Liver (tissue), 9 donors: Measurements from ENCODE around the gene MAPKAP1. TPM values are rescaled to one million over a fixed set of nuclear protein-coding genes. Genes with fewer than 3 reads are reported as not detected.

Experiments
- DNase-seq: peaks from one replicate; pipeline ENCODE4 v3.0.0-alpha.2; 2017; ENCODE audit warnings: low spot score
- H3K27ac ChIP-seq, 2 donors: one replicate each; pipeline ENCODE4 v1.7.0; 2013; ENCODE audit warnings: inconsistent platforms in 2 of 2, low read length in 2 of 2, control low read depth in 1 of 2, low read depth in 1 of 2, mild to moderate bottlenecking in 1 of 2
- H3K27me3 ChIP-seq, 4 donors: one replicate each; pipeline versions ENCODE4 v1.6.1 to v1.7.0; 2013; ENCODE audit warnings: low read length in 3 of 4, inconsistent platforms in 1 of 4, mild to moderate bottlenecking in 1 of 4, moderate library complexity in 1 of 4; ENCODE audit not compliant: control insufficient read depth in 4 of 4, insufficient read depth in 4 of 4
- H3K36me3 ChIP-seq, 4 donors: one replicate each; pipeline versions ENCODE4 v1.6.1 to v1.7.0; 2013; ENCODE audit warnings: low read length in 3 of 4, mild to moderate bottlenecking in 3 of 4, low read depth in 1 of 4, moderate library complexity in 1 of 4; ENCODE audit not compliant: control insufficient read depth in 4 of 4, insufficient read depth in 3 of 4
- H3K4me1 ChIP-seq, 4 donors: one replicate each; pipeline versions ENCODE4 v1.6.1 to v1.7.0; 2013; ENCODE audit warnings: low read length in 3 of 4, mild to moderate bottlenecking in 3 of 4, moderate library complexity in 1 of 4; ENCODE audit not compliant: control insufficient read depth in 4 of 4, insufficient read depth in 4 of 4
- H3K4me3 ChIP-seq, 3 donors: one replicate each; pipeline versions ENCODE4 v1.6.1 to v1.7.0; 2013; ENCODE audit warnings: low read length in 3 of 3, control low read depth in 1 of 3, low read depth in 1 of 3, mild to moderate bottlenecking in 1 of 3
- H3K9ac ChIP-seq, 2 donors: one replicate each; pipeline ENCODE4 v1.7.0; 2013; ENCODE audit warnings: low read length in 2 of 2, mild to moderate bottlenecking in 2 of 2, moderate library complexity in 2 of 2, control low read depth in 1 of 2, low read depth in 1 of 2
- H3K9me3 ChIP-seq, 4 donors: one replicate each; pipeline versions ENCODE4 v1.6.1 to v1.7.0; 2013; ENCODE audit warnings: low read length in 3 of 4; ENCODE audit not compliant: control insufficient read depth in 4 of 4
- CTCF ChIP-seq: fragments of 150-350 bp; IDR thresholded peaks from 2 replicates; pipeline ENCODE4 v1.5.1; 2017; ENCODE audit warnings: improper control_type of control experiment, low read depth, low read length; ENCODE audit not compliant: missing input control
- EGR1 ChIP-seq, 2 donors: IDR thresholded peaks; 2 replicates each; pipeline ENCODE4 v1.6.1; 2016 to 2018; ENCODE audit warnings: antibody characterized with exemption in 2 of 2, low read depth in 2 of 2
- FOXA2 ChIP-seq: IDR thresholded peaks from 2 replicates; pipeline ENCODE4 v1.6.1; 2016; ENCODE audit warnings: antibody characterized with exemption
- GABPA ChIP-seq, 2 donors: IDR thresholded peaks in 1 of 2; conservative IDR thresholded peaks in 1 of 2; 2 replicates each; pipeline ENCODE4 v1.6.1; 2016; ENCODE audit warnings: antibody characterized with exemption in 2 of 2, mild to moderate bottlenecking in 1 of 2, moderate library complexity in 1 of 2
- HNF4A ChIP-seq, 2 donors: conservative IDR thresholded peaks; 2 replicates each; pipeline ENCODE4 v1.6.1; 2016; ENCODE audit warnings: antibody characterized with exemption in 2 of 2, mild to moderate bottlenecking in 2 of 2
- HNF4G ChIP-seq: IDR thresholded peaks from 2 replicates; pipeline ENCODE4 v1.6.1; 2016; ENCODE audit warnings: antibody characterized with exemption
- MAX ChIP-seq: IDR thresholded peaks from 2 replicates; pipeline ENCODE4 v1.6.1; 2016; ENCODE audit warnings: antibody characterized with exemption
- NR2F2 ChIP-seq: IDR thresholded peaks from 2 replicates; pipeline ENCODE4 v1.6.1; 2016; ENCODE audit warnings: antibody characterized with exemption
- RAD21 ChIP-seq, 2 donors: IDR thresholded peaks; 2 replicates each; pipeline ENCODE4 v1.6.1; 2016; ENCODE audit warnings: antibody characterized with exemption in 2 of 2, mild to moderate bottlenecking in 2 of 2
- REST ChIP-seq: IDR thresholded peaks from 2 replicates; pipeline ENCODE4 v1.6.1; 2016; ENCODE audit warnings: antibody characterized with exemption, mild to moderate bottlenecking
- RXRA ChIP-seq, 2 donors: IDR thresholded peaks; 2 replicates each; pipeline ENCODE4 v1.6.1; 2017 to 2018; ENCODE audit warnings: antibody characterized with exemption in 2 of 2, mild to moderate bottlenecking in 1 of 2
- SP1 ChIP-seq: IDR thresholded peaks from 2 replicates; pipeline ENCODE4 v1.6.1; 2018; ENCODE audit warnings: antibody characterized with exemption, mild to moderate bottlenecking
- TAF1 ChIP-seq: conservative IDR thresholded peaks from 2 replicates; pipeline ENCODE4 v1.6.1; 2016; ENCODE audit warnings: antibody characterized with exemption, mild to moderate bottlenecking
- YY1 ChIP-seq: IDR thresholded peaks from 2 replicates; pipeline ENCODE4 v1.6.1; 2016; ENCODE audit warnings: antibody characterized with exemption, mild to moderate bottlenecking
- WGBS: extraction: QIAGEN DNeasy Blood & Tissue Kit; methylation state at CpG from one replicate; pipeline ENCODE4 v1.1.7; 2013; 5-methylcytosine and 5-hydroxymethylcytosine counted together
- polyA plus RNA-seq, 2 donors: library from polyadenylated mRNA; stranded (reverse) in 1 of 2; unstranded in 1 of 2; fragments of 200-250 nt in 1 of 2; fragments of >200 nt in 1 of 2; fragmentation: Nextera tagmentation in 1 of 2; extraction: Ambion mirVana in 1 of 2; gene quantifications; one replicate each; pipeline versions ENCODE4 v1.2.1 to v1.2.3, GENCODE V29; 2013 to 2015
- total RNA-seq, 2 donors: library from RNA; depleted of rRNA; stranded (reverse); fragments of >200 nt; gene quantifications; one replicate each; pipeline ENCODE4 v1.2.3, GENCODE V29; 2014
- TF ChIP-seq, protein P1 (sequence below): IDR thresholded peaks from 2 replicates; pipeline ENCODE4 v1.6.1; 2016; ENCODE audit warnings: antibody characterized with exemption
- donor health status: healthy.
- donor health status: healthy.
- donor health status: healthy.
- donor health status: healthy.
- donor health status: healthy.

MAPKAP1 gene
- total and polyA plus RNA-seq, 4 donors = 23.6 to 55.9 (median 32.7) TPM

- TF ChIP-seq CTCF = no peak
- no peak for TF ChIP-seq GABPA (IDR thresholded peaks at IDR 0.05 in 1 of 2, conservative IDR thresholded peaks at IDR 0.05 in 1 of 2)
- TF ChIP-seq SP1 = no peak
- TF ChIP-seq NR2F2 = no peak
- no peak for TF ChIP-seq RXRA (IDR thresholded peaks at IDR 0.05)
Measured at GRCh38 chr9:125418404-125418803, 288.6 kb downstream of the MAPKAP1 start (continued).

GRCh38 chr9:125416517-125416916, 290.5 kb downstream of the MAPKAP1 start:
- no peaks in the 10 kb centered on the region for H3K9me3 ChIP-seq
- 95% methylated on average over 8 of the region's 8 CpGs for WGBS
- no peaks in the 10 kb centered on the region for H3K4me1 ChIP-seq
- no peak for DNase-seq
- no peak overlapping the region for H3K4me3 ChIP-seq
- TF ChIP-seq MAX (no peak), FOXA2 (no peak), YY1 (no peak), SP1 (no peak), RXRA (IDR thresholded peaks at IDR 0.05) (no peak), RAD21 (IDR thresholded peaks at IDR 0.05) (no peak), HNF4G (no peak), TAF1 (no peak), GABPA (IDR thresholded peaks at IDR 0.05 in 1 of 2, conservative IDR thresholded peaks at IDR 0.05 in 1 of 2) (no peak), EGR1 (IDR thresholded peaks at IDR 0.05; ENCODE audit: low read depth in 2 of 2) (no peak), HNF4A (conservative IDR thresholded peaks at IDR 0.05) (no peak), NR2F2 (no peak)
- TF ChIP-seq, protein P1, sequence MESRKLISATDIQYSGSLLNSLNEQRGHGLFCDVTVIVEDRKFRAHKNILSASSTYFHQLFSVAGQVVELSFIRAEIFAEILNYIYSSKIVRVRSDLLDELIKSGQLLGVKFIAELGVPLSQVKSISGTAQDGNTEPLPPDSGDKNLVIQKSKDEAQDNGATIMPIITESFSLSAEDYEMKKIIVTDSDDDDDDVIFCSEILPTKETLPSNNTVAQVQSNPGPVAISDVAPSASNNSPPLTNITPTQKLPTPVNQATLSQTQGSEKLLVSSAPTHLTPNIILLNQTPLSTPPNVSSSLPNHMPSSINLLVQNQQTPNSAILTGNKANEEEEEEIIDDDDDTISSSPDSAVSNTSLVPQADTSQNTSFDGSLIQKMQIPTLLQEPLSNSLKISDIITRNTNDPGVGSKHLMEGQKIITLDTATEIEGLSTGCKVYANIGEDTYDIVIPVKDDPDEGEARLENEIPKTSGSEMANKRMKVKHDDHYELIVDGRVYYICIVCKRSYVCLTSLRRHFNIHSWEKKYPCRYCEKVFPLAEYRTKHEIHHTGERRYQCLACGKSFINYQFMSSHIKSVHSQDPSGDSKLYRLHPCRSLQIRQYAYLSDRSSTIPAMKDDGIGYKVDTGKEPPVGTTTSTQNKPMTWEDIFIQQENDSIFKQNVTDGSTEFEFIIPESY = no peak
- no peak overlapping the region for H3K9ac ChIP-seq
- no peaks in the 10 kb centered on the region for H3K36me3 ChIP-seq
- H3K27me3 ChIP-seq = no peaks in the 10 kb centered on the region
- no peak overlapping the region for H3K27ac ChIP-seq

DNA sequence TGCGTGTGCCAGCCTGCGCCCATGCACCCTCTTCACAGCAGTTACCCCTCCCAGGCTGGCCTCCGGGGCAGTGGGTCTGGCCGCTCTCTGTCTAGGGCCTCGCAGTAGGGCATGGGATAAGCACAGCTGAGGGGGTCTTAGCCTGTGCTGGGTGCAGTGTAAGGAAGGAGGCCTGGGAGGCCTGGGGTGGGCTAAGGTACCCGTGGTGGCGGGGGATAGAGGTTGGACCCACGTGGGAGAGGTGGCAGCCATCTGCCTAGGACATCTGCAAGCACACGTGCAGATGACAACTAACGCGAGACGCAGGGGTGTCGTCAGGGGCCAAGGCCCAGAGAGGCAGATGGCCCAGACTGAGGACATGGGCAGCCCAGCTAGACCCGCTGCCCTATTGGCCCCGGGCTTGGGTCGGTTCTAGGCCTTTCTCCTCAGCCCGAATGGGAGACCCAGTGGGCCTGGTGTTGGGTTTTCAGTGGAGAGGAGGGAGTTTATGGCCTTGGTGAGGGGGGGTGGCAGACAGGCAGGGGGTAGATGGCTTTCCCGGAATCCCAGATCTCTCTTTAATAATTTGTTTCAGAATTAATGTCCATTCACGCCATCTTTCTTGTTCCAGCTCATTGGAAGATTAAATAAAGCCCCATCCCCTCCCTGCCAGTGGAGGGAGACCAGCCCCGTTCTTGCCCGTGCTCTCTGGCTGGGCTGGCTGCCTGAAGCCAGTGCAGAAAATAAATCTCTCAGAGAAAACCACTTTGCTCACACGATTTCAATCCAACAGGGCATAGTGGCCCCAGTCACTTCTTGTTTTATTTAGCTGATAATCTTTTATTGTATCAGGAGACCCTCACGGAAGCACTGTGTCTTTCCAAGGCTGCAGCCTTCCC, 291.2 kb downstream of the MAPKAP1 start:
- no peak for DNase-seq
- Histone ChIP-seq H3K9me3 (no peaks in the 10 kb centered on the region), H3K27ac (no peak overlapping the region), H3K36me3 (no peaks in the 10 kb centered on the region), H3K27me3 (no peaks in the 10 kb centered on the region), H3K4me3 (no peak overlapping the region), H3K4me1 (no peaks in the 10 kb centered on the region), H3K9ac (no peak overlapping the region)
- TF ChIP-seq REST (no peak), GABPA (IDR thresholded peaks at IDR 0.05 in 1 of 2, conservative IDR thresholded peaks at IDR 0.05 in 1 of 2) (no peak)
- 93% methylated on average over 23 of the region's 23 CpGs for WGBS
